ENCODE data around the gene NDUFS3. TPM values are rescaled to one million over a fixed set of nuclear protein-coding genes. Genes with fewer than 3 reads are reported as not detected.

Gene NDUFS3
- total RNA-seq, 2 experiments from 2014 or later, result 129 to 138 TPM

- ChIA-PET CTCF (interaction anchor here (1.3 kb wide), 1 partner anchor 26 kb away, joined by 3 read pairs; no protein-coding TSS in a partner anchor), POLR2A (interaction anchor here (0.6 to 1.2 kb wide), 3 partner anchors 9 to 188 kb away, joined by 3 to 6 read pairs (median 4); no protein-coding TSS in a partner anchor)
- DNase-seq (no peak), ATAC-seq (no peak)
- intact Hi-C loops (cut with micrococcal nuclease), result no loop called here
- no peak overlapping the region for H3K27ac Mint-ChIP-seq
- no peaks in the 10 kb centered on the region for H3K9me3 Mint-ChIP-seq
- no peaks in the 10 kb centered on the region for H3K27me3 Mint-ChIP-seq
- H3K4me1 Mint-ChIP-seq (ENCODE audit: low read depth), result peaks cover 4% of the 10 kb centered on the region
- no peaks in the 10 kb centered on the region for H3K36me3 Mint-ChIP-seq (ENCODE audit: low read depth)
- no peak for TF ChIP-seq CTCF (IDR thresholded peaks at IDR 0.05)
- H3K4me3 Mint-ChIP-seq, result no peak overlapping the region
These were observed 28.5 kb downstream of the NDUFS3 start for GRCh38 chr11:47607380-47607779.

GRCh38 chr11:47609675-47610074 is 30.8 kb downstream of the NDUFS3 start:
- H3K36me3 Mint-ChIP-seq (ENCODE audit: low read depth), result no peaks in the 10 kb centered on the region
- no peak overlapping the region for H3K4me3 Mint-ChIP-seq
- ATAC-seq, result no peak
- CTCF ChIA-PET, result interaction anchor here (0.9 kb wide), 1 partner anchor 9 kb away, joined by 3 read pairs; no protein-coding TSS in a partner anchor
- no peaks in the 10 kb centered on the region for H3K27me3 Mint-ChIP-seq
- TF ChIP-seq CTCF (IDR thresholded peaks at IDR 0.05), result no peak
- peaks cover 4% of the 10 kb centered on the region for H3K4me1 Mint-ChIP-seq (ENCODE audit: low read depth)
- no peaks in the 10 kb centered on the region for H3K9me3 Mint-ChIP-seq
- intact Hi-C loops (cut with micrococcal nuclease), result no loop called here
- POLR2A ChIA-PET, result no interaction called here
- no peak for DNase-seq
- no peak overlapping the region for H3K27ac Mint-ChIP-seq

GRCh38 chr11:47611348-47611794 is 32.5 kb downstream of the NDUFS3 start:
- H3K4me1 Mint-ChIP-seq (ENCODE audit: low read depth), result peaks cover 4% of the 10 kb centered on the region
- H3K27ac Mint-ChIP-seq, result no peak overlapping the region
- no peak for ATAC-seq
- H3K9me3 Mint-ChIP-seq, result no peaks in the 10 kb centered on the region
- H3K27me3 Mint-ChIP-seq, result no peaks in the 10 kb centered on the region
- intact Hi-C loops (cut with micrococcal nuclease), result no loop called here
- TF ChIP-seq CTCF (IDR thresholded peaks at IDR 0.05), result no peak
- H3K4me3 Mint-ChIP-seq, result no peak overlapping the region
- ChIA-PET CTCF (no interaction called here), POLR2A (interaction anchor here (1.2 kb wide), 1 partner anchor 19 kb away, joined by 3 read pairs; no protein-coding TSS in a partner anchor)
- no peak for DNase-seq
- H3K36me3 Mint-ChIP-seq (ENCODE audit: low read depth), result no peaks in the 10 kb centered on the region

GRCh38 chr11:47615249-47615648 is 36.4 kb downstream of the NDUFS3 start:
- intact Hi-C loops (cut with micrococcal nuclease), result no loop called here
- no peak for DNase-seq
- TF ChIP-seq CTCF (IDR thresholded peaks at IDR 0.05), result no peak
- H3K9me3 Mint-ChIP-seq, result no peaks in the 10 kb centered on the region
- no peaks in the 10 kb centered on the region for H3K4me1 Mint-ChIP-seq (ENCODE audit: low read depth)
- CTCF ChIA-PET, result no interaction called here
- H3K27ac Mint-ChIP-seq, result no peak overlapping the region
- H3K36me3 Mint-ChIP-seq (ENCODE audit: low read depth), result peaks cover 12% of the 10 kb centered on the region
- ATAC-seq, result no peak
- H3K4me3 Mint-ChIP-seq, result no peak overlapping the region
- POLR2A ChIA-PET, result no interaction called here
- H3K27me3 Mint-ChIP-seq, result no peaks in the 10 kb centered on the region

- intact Hi-C loops (cut with micrococcal nuclease), result no loop called here
- Mint-ChIP-seq H3K36me3 (ENCODE audit: low read depth) (peaks cover 15% of the 10 kb centered on the region), H3K9me3 (no peaks in the 10 kb centered on the region), H3K27ac (no peak overlapping the region), H3K27me3 (no peaks in the 10 kb centered on the region), H3K4me3 (no peak overlapping the region), H3K4me1 (ENCODE audit: low read depth) (no peaks in the 10 kb centered on the region)
- no peak for ATAC-seq
- DNase-seq, result peak; percentile 52
- TF ChIP-seq CTCF (IDR thresholded peaks at IDR 0.05), result no peak
- ChIA-PET CTCF (interaction anchor here (0.6 to 1.6 kb wide), 7 partner anchors 11 to 174 kb away, joined by 3 to 6 read pairs (median 4); no protein-coding TSS in a partner anchor), POLR2A (interaction anchor here (1.1 to 1.4 kb wide), 2 partner anchors 10 to 23 kb away, joined by 4 to 5 read pairs; partner anchors contain the start of gene C1QTNF4)
These were observed 38.0 kb downstream of the NDUFS3 start for GRCh38 chr11:47616726-47617416.

Data from activated CD8-positive, alpha-beta T cell treated with anti-CD3 and anti-CD28 coated beads for 36 hours (primary cell).